ENCODE results near the gene CDHR4.

The CDHR4 gene

DNA sequence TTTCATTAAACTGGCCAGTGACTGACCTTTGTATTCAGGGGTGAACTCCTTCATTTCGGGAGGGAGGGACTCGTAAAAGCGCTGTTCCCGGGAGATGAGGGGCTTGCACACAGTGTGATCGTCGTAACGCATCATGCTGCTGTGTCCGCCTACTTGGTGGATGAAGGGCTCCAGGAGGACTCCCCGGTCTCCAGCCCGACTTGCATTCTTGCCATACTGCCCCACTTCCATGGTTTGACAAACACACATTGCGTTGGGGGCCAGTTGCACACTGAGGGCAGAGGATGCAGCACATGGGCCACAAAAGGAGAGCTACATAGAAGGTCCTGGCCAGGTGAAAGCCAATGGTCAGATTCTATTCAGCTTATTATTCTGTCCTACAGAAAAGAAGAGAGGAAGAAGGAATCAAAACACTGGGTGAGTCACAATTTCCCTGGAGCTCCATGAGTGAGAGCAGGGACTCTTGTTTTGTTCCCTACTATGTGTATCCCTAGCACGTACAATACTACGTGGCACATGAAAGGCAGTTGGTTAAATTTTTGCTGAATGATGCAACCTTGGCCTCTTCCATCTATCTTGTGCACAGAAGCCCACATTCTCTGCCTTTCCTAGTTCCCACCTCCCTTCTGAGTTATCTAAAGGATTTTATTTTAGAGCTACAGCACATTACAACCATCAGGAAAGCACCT lies 51.7 kb downstream of the CDHR4 start:
- in situ Hi-C loops (cut with HindIII; ENCODE audit: low sequenced_read_pairs) = loop anchor here (5.0 to 10.0 kb wide), 2 partner anchors 71 to 117 kb away; partner anchors contain the start of gene CAMKV

DNA sequence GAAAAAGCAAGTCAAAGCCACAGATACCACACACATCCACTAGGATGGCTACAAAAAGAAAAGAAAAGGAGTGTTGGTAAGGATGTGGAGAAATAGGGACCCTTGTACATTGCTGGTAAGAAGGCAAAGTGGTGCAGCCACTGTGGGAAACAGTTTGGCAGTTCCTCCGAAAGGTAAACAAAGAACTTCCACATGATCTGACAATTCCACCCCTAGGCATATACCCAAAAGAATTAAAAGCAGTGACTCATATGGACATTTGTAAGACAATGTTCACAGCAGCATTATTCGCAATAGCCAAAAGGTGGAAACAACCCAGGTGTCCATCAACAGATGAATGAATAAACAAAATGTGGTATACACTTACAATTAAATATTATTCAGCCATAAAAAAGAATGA lies 53.7 kb downstream of the CDHR4 start:
- in situ Hi-C loops (cut with HindIII; ENCODE audit: low sequenced_read_pairs) = loop anchor here (5.0 to 10.0 kb wide), 2 partner anchors 69 to 119 kb away; partner anchors contain the start of gene CAMKV
